GM23338 (cell line): ENCODE results near the gene NR2C1. TPM values are rescaled to one million over a fixed set of nuclear protein-coding genes. Genes with fewer than 3 reads are reported as not detected.

ENCODE experiments used
- ATAC-seq: fragments of 200-7000 bp; cut with Tn5 transposase; 3 replicates; pipeline ENCODE4 v1.9.1; 2020
- DNase-seq: peaks from one replicate; pipeline ENCODE4 v3.0.0-alpha.2; 2015; ENCODE audit warnings: low spot score
- H2AFZ ChIP-seq: fragments of 200-600 bp; sonication (generic); 2 replicates; pipeline ENCODE4 v1.8.0; 2016; ENCODE audit warnings: antibody characterized with exemption, mild to moderate bottlenecking, moderate library complexity
- H3F3A ChIP-seq: fragments of 200-600 bp; sonication (generic); replicated peaks from 2 replicates; pipeline ENCODE4 v1.8.0; 2017; ENCODE audit warnings: antibody characterized with exemption, mixed run types, low read depth
- H3K27ac ChIP-seq: fragments of 200-600 bp; sonication (generic); 2 replicates; pipeline ENCODE4 v1.6.1; 2016; ENCODE audit warnings: low read depth
- H3K27me3 ChIP-seq: fragments of 200-600 bp; sonication (generic); 2 replicates; pipeline ENCODE4 v1.8.0; 2016; ENCODE audit warnings: mild to moderate bottlenecking, mixed run types, moderate library complexity; ENCODE audit not compliant: insufficient read depth
- H3K36me3 ChIP-seq: fragments of 200-600 bp; sonication (generic); 2 replicates; pipeline ENCODE4 v1.8.0; 2016; ENCODE audit warnings: mild to moderate bottlenecking; ENCODE audit not compliant: insufficient read depth
- H3K4me1 ChIP-seq: fragments of 200-600 bp; sonication (generic); 2 replicates; pipeline ENCODE4 v1.8.0; 2016; ENCODE audit warnings: mild to moderate bottlenecking, moderate library complexity; ENCODE audit not compliant: insufficient read depth
- H3K4me2 ChIP-seq: fragments of 200-600 bp; sonication (generic); 2 replicates; pipeline ENCODE4 v1.7.1; 2017; ENCODE audit warnings: mixed run types
- H3K4me3 ChIP-seq: fragments of 200-600 bp; sonication (generic); 2 replicates; pipeline ENCODE4 v1.6.1; 2016; ENCODE audit warnings: mixed run types
- H3K79me2 ChIP-seq: fragments of 200-600 bp; sonication (generic); replicated peaks from 2 replicates; pipeline ENCODE4 v1.8.0; 2017; ENCODE audit warnings: mild to moderate bottlenecking; ENCODE audit not compliant: insufficient read depth
- H3K9me2 ChIP-seq: fragments of 200-600 bp; sonication (generic); 2 replicates; pipeline ENCODE4 v1.8.0; 2017; ENCODE audit not compliant: insufficient read depth
- H4K20me1 ChIP-seq: fragments of 200-600 bp; sonication (generic); replicated peaks from 2 replicates; pipeline ENCODE4 v1.8.0; 2017; ENCODE audit warnings: mild to moderate bottlenecking; ENCODE audit not compliant: insufficient read depth
- H3K27ac Mint-ChIP-seq: 2 replicates; pipeline ENCODE4 v1.8.0; 2020; ENCODE audit warnings: inconsistent platforms, mild to moderate bottlenecking, moderate library complexity, mixed read lengths
- H3K27me3 Mint-ChIP-seq: 3 replicates; pipeline ENCODE4 v1.8.0; 2022; ENCODE audit warnings: low read depth, mild to moderate bottlenecking, moderate library complexity, mixed read lengths, inconsistent platforms; ENCODE audit not compliant: insufficient read depth, poor library complexity
- H3K36me3 Mint-ChIP-seq: 3 replicates; pipeline ENCODE4 v1.8.0; 2021; ENCODE audit warnings: low read depth, mild to moderate bottlenecking, inconsistent platforms, moderate library complexity, mixed read lengths
- H3K4me1 Mint-ChIP-seq: 3 replicates; pipeline ENCODE4 v1.8.0; 2020; ENCODE audit warnings: mild to moderate bottlenecking, inconsistent platforms, mixed read lengths
- H3K4me3 Mint-ChIP-seq: 3 replicates; pipeline ENCODE4 v1.8.0; 2021; ENCODE audit warnings: moderate library complexity, mild to moderate bottlenecking, inconsistent platforms, mixed read lengths
- H3K9me3 Mint-ChIP-seq: 3 replicates; pipeline ENCODE4 v1.8.0; 2020; ENCODE audit warnings: moderate library complexity, mild to moderate bottlenecking, inconsistent platforms, mixed read lengths
- CREB1 ChIP-seq: fragments of 250-450 bp; sonication (Bioruptor Pico); IDR thresholded peaks from 2 replicates; pipeline ENCODE4 v1.5.0; 2020; ENCODE audit warnings: low read depth, mild to moderate bottlenecking, moderate library complexity
- EZH2 ChIP-seq: fragments of 200-600 bp; sonication (generic); IDR thresholded peaks from one replicate; pipeline ENCODE4 v1.8.0; 2017; ENCODE audit warnings: antibody characterized with exemption, mild to moderate bottlenecking, low read depth; ENCODE audit not compliant: unreplicated experiment
- EZH2phosphoT487 ChIP-seq: fragments of 200-600 bp; sonication (generic); IDR thresholded peaks from one replicate; pipeline ENCODE4 v1.8.1; 2018; ENCODE audit warnings: antibody characterized with exemption; ENCODE audit not compliant: unreplicated experiment
- JUNB ChIP-seq: IDR thresholded peaks from one replicate; pipeline ENCODE4 v1.6.1; 2016; ENCODE audit warnings: antibody characterized with exemption; ENCODE audit not compliant: unreplicated experiment
- NANOG ChIP-seq: IDR thresholded peaks from 2 replicates; pipeline ENCODE4 v1.6.1; 2016; ENCODE audit warnings: antibody characterized with exemption, borderline replicate concordance
- POLR2AphosphoS5 ChIP-seq: IDR thresholded peaks from 2 replicates; pipeline ENCODE4 v1.6.1; 2016; ENCODE audit warnings: antibody characterized with exemption, low read depth
- STAT1 ChIP-seq: IDR thresholded peaks from one replicate; pipeline ENCODE4 v1.6.1; 2016; ENCODE audit warnings: antibody characterized with exemption; ENCODE audit not compliant: unreplicated experiment
- ZNF114 ChIP-seq: fragments of 250-450 bp; sonication (Bioruptor Pico); IDR thresholded peaks from 2 replicates; pipeline ENCODE4 v1.5.0; 2020; ENCODE audit warnings: mild to moderate bottlenecking, moderate library complexity
- polyA plus RNA-seq: library from polyadenylated mRNA; unstranded; fragments of >200 nt; fragmentation: Nextera tagmentation; extraction: Ambion mirVana; gene quantifications from 2 replicates; pipeline ENCODE4 v1.2.1, GENCODE V29; 2016
- total RNA-seq: library from RNA; depleted of rRNA; stranded (reverse); fragments of >200 nt; shearing (Covaris generic); gene quantifications from 2 replicates; pipeline ENCODE4 v1.2.3, GENCODE V29; 2014
- TF ChIP-seq, protein P1 (sequence below): IDR thresholded peaks from 2 replicates; pipeline ENCODE4 v1.6.1; 2016; ENCODE audit warnings: antibody characterized with exemption
- TF ChIP-seq, protein P2 (sequence below), 2 experiments: fragments of 200-600 bp in 1 of 2; sonication (generic) in 1 of 2; conservative IDR thresholded peaks; 2 replicates each; pipeline versions ENCODE4 v1.5.1 to v1.6.1; 2016 to 2017; ENCODE audit warnings: antibody characterized with exemption in 2 of 2, low read depth in 2 of 2, mild to moderate bottlenecking in 2 of 2, moderate library complexity in 1 of 2

The NR2C1 gene
- total and polyA plus RNA-seq, 2 experiments from 2014 or later: 41.1 to 45.3 TPM

DNA sequence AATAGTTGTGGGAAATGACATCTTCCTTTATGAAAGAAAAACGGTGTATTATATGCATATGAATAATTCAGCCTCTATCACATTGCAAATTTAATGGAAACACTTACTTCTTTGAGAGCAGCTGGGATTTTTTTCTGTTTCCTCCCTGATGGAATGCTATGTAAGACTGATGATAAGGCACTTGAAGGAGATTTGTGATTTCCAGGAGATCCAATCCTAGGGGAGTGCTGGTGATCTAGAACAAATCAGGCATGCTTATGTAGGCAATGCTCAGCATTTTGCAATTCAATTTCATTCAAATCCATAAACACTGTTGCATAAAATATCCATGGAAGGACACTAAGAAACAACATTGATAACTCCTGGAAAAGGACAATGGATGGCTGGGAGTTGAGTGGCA lies 16.0 kb upstream of the NR2C1 start:
- H3K4me1 ChIP-seq: no peaks in the 10 kb centered on the region
- no peak for TF ChIP-seq EZH2phosphoT487
- TF ChIP-seq JUNB: no peak
- no peak for TF ChIP-seq ZNF114 (CRISPR knock-in tag)
- TF ChIP-seq EZH2: no peak
- TF ChIP-seq, protein P1, sequence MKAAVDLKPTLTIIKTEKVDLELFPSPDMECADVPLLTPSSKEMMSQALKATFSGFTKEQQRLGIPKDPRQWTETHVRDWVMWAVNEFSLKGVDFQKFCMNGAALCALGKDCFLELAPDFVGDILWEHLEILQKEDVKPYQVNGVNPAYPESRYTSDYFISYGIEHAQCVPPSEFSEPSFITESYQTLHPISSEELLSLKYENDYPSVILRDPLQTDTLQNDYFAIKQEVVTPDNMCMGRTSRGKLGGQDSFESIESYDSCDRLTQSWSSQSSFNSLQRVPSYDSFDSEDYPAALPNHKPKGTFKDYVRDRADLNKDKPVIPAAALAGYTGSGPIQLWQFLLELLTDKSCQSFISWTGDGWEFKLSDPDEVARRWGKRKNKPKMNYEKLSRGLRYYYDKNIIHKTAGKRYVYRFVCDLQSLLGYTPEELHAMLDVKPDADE: no peak
- no peak for TF ChIP-seq POLR2AphosphoS5
- no peak for TF ChIP-seq NANOG
- no peak for TF ChIP-seq STAT1
- TF ChIP-seq CREB1 (CRISPR knock-in tag): no peak
- TF ChIP-seq, protein P2, sequence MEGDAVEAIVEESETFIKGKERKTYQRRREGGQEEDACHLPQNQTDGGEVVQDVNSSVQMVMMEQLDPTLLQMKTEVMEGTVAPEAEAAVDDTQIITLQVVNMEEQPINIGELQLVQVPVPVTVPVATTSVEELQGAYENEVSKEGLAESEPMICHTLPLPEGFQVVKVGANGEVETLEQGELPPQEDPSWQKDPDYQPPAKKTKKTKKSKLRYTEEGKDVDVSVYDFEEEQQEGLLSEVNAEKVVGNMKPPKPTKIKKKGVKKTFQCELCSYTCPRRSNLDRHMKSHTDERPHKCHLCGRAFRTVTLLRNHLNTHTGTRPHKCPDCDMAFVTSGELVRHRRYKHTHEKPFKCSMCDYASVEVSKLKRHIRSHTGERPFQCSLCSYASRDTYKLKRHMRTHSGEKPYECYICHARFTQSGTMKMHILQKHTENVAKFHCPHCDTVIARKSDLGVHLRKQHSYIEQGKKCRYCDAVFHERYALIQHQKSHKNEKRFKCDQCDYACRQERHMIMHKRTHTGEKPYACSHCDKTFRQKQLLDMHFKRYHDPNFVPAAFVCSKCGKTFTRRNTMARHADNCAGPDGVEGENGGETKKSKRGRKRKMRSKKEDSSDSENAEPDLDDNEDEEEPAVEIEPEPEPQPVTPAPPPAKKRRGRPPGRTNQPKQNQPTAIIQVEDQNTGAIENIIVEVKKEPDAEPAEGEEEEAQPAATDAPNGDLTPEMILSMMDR (conservative IDR thresholded peaks at IDR 0.05; ENCODE audit: low read depth in 2 of 2): no peak
- Mint-ChIP-seq H3K36me3 (peaks cover 54% of the 10 kb centered on the region), H3K4me3 (no peak overlapping the region), H3K9me3 (no peaks in the 10 kb centered on the region), H3K4me1 (no peaks in the 10 kb centered on the region), H3K27ac (no peak overlapping the region), H3K27me3 (no peaks in the 10 kb centered on the region)
- no peaks in the 10 kb centered on the region for H3F3A ChIP-seq
- no peaks in the 10 kb centered on the region for H3K79me2 ChIP-seq
- no peaks in the 10 kb centered on the region for H3K9me2 ChIP-seq
- no peak for DNase-seq
- no peak overlapping the region for H2AFZ ChIP-seq
- H3K4me2 ChIP-seq: no peak overlapping the region
- peaks cover 16% of the 10 kb centered on the region; the same call in 1 of the 2 replicates for H3K36me3 ChIP-seq
- H3K27ac ChIP-seq: no peak overlapping the region
- no peak overlapping the region for H3K4me3 ChIP-seq
- peaks cover 7% of the 10 kb centered on the region; the same call in 1 of the 2 replicates for H4K20me1 ChIP-seq
- H3K27me3 ChIP-seq: no peaks in the 10 kb centered on the region
- no peak for ATAC-seq

DNA sequence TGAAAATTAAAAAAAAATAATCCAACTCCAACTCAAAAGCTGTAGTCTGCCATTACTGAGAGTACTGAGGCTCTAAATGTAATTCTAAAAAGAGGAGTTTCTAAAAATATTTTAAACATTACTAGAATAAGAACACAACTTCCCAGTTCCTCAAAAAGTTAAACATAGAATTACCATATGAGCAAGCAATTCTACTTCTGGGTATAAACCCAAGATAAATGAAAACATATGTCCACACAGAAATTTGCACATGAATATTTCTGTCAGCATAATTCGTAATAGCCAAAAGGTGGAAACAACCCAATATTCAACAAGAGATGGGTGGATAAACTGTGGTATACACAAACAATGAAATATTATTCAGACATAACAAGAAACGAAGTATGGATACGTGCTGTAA lies 15.0 kb upstream of the NR2C1 start:
- no peak for DNase-seq
- H3K4me2 ChIP-seq: no peak overlapping the region
- no peak overlapping the region for H3K27ac ChIP-seq
- H3K9me2 ChIP-seq: no peaks in the 10 kb centered on the region
- peaks cover 16% of the 10 kb centered on the region; the same call in 1 of the 2 replicates for H3K36me3 ChIP-seq
- H3K27me3 ChIP-seq: no peaks in the 10 kb centered on the region
- peaks cover 56% of the 10 kb centered on the region for H3K36me3 Mint-ChIP-seq
- H3K4me1 ChIP-seq: no peaks in the 10 kb centered on the region
- no peak overlapping the region for H3K4me3 Mint-ChIP-seq
- no peaks in the 10 kb centered on the region for H3K4me1 Mint-ChIP-seq
- no peaks in the 10 kb centered on the region for H3K27me3 Mint-ChIP-seq
- peaks cover 3% of the 10 kb centered on the region; the same call in 1 of the 2 replicates for H4K20me1 ChIP-seq
- H3F3A ChIP-seq: no peaks in the 10 kb centered on the region
- H3K9me3 Mint-ChIP-seq: no peaks in the 10 kb centered on the region
- H3K4me3 ChIP-seq: no peak overlapping the region
- no peak overlapping the region for H3K27ac Mint-ChIP-seq
- H2AFZ ChIP-seq: no peak overlapping the region
- no peaks in the 10 kb centered on the region for H3K79me2 ChIP-seq
- no peak for ATAC-seq
- no peak for TF ChIP-seq NANOG
- TF ChIP-seq, protein P2 (conservative IDR thresholded peaks at IDR 0.05; ENCODE audit: low read depth in 2 of 2): no peak
- no peak for TF ChIP-seq ZNF114 (CRISPR knock-in tag)
- TF ChIP-seq STAT1: no peak
- TF ChIP-seq POLR2AphosphoS5: no peak
- TF ChIP-seq, protein P1: no peak
- no peak for TF ChIP-seq EZH2
